ENCODE results near the gene ACSF3. TPM values are rescaled to one million over a fixed set of nuclear protein-coding genes. Genes with fewer than 3 reads are reported as not detected.
A peak's percentile ranks its signal among the peaks of the same experiment; 100 is the strongest.

ACSF3 gene
- total RNA-seq, 1 experiment from 2014 or later = 54.9 TPM

DNA sequence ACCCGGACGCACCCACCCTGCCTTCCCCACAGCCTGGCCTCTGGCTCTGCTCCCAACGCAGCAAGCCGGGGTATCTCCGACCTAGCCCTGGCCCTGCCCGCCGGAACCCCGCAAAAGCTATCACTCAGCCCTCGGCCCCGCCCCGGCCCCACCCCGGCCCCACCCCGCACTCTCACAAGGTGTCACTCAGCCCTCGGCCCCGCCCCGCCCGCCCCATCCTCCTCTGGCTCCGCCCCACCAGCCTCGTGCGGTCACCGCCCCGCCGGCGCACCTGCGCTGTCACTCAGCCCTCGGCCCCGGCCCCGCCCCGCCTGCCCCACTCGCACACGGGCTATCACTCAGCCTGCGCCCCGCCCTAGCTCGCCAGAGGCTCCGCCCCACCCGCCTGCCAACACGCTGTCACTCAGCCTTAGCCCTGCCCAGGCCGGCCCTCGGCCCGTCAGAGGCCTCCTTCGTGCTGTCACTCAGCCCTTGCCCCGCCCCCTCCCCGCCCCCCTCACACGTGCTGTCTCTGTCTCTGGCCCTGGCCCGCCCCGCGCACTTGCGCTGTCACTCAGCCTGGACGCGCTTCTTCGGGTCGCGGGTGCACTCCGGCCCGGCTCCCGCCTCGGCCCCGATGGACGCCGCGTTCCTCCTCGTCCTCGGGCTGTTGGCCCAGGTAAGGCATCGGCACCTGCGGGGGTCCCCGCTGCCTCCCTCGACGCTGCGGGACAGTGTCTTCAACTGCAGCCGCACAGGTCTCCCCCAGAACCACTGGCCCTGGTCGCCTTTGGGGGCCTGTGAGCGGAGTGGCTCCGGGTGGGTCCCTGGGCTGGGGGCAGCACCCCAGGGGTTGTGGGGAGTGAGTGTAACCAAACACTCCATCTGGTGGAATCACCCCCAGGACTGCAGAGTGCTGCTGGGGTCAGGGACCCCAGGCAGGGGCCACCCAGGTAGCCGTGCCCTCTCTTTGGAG is 77.8 kb downstream of the ACSF3 start, which contains the start of gene CDH15:
Gene CDH15, plus strand, starts transcription at position 533 of the 955 bp plus-strand sequence. Its CDS starts 84 bp downstream, at position 617.
- Mint-ChIP-seq H3K27me3 (ENCODE audit: unreplicated experiment) (peaks cover 68% of the 10 kb centered on the region), H3K4me3 (ENCODE audit: low read depth, unreplicated experiment) (peak within 1 kb of the TSS; percentile 71), H3K27ac (ENCODE audit: unreplicated experiment) (peak within 1 kb of the TSS; percentile 48), H3K4me1 (ENCODE audit: low read depth, unreplicated experiment) (peaks cover 10% of the 10 kb centered on the region), H3K9me3 (ENCODE audit: low read depth, unreplicated experiment) (no peaks in the 10 kb centered on the region), H3K36me3 (ENCODE audit: insufficient read depth, unreplicated experiment) (peaks cover 15% of the 10 kb centered on the region)
- TF ChIP-seq, protein P1, sequence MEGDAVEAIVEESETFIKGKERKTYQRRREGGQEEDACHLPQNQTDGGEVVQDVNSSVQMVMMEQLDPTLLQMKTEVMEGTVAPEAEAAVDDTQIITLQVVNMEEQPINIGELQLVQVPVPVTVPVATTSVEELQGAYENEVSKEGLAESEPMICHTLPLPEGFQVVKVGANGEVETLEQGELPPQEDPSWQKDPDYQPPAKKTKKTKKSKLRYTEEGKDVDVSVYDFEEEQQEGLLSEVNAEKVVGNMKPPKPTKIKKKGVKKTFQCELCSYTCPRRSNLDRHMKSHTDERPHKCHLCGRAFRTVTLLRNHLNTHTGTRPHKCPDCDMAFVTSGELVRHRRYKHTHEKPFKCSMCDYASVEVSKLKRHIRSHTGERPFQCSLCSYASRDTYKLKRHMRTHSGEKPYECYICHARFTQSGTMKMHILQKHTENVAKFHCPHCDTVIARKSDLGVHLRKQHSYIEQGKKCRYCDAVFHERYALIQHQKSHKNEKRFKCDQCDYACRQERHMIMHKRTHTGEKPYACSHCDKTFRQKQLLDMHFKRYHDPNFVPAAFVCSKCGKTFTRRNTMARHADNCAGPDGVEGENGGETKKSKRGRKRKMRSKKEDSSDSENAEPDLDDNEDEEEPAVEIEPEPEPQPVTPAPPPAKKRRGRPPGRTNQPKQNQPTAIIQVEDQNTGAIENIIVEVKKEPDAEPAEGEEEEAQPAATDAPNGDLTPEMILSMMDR (IDR thresholded peaks at IDR 0.05; ENCODE audit: unreplicated experiment) = no peak
- BruUV-seq (replicated peaks) = no TSS peak
- CTCF ChIA-PET = interaction anchor here (0.6 to 1.3 kb wide), 9 partner anchors 16 to 545 kb away, joined by 3 to 5 read pairs (median 3); no protein-coding TSS in a partner anchor
- DNase-seq = peak; percentile 99
- intact Hi-C loops (cut with micrococcal nuclease; ENCODE audit: unreplicated experiment) = loop anchor here (2.0 kb wide), 1 partner anchor 359 kb away; no protein-coding TSS in a partner anchor

GRCh38 chr16:89172171-89172527 is 78.5 kb downstream of the ACSF3 start:
- CTCF ChIA-PET = no interaction called here
- no peak overlapping the region for H3K27ac Mint-ChIP-seq (ENCODE audit: unreplicated experiment)
- H3K4me3 Mint-ChIP-seq (ENCODE audit: low read depth, unreplicated experiment) = no peak overlapping the region
- H3K9me3 Mint-ChIP-seq (ENCODE audit: low read depth, unreplicated experiment) = no peaks in the 10 kb centered on the region
- BruUV-seq (replicated peaks) = no TSS peak
- peaks cover 68% of the 10 kb centered on the region for H3K27me3 Mint-ChIP-seq (ENCODE audit: unreplicated experiment)
- TF ChIP-seq, protein P1 (IDR thresholded peaks at IDR 0.05; ENCODE audit: unreplicated experiment) = no peak
- no peak for DNase-seq
- H3K4me1 Mint-ChIP-seq (ENCODE audit: low read depth, unreplicated experiment) = peaks cover 10% of the 10 kb centered on the region
- intact Hi-C loops (cut with micrococcal nuclease; ENCODE audit: unreplicated experiment) = no loop called here
- H3K36me3 Mint-ChIP-seq (ENCODE audit: insufficient read depth, unreplicated experiment) = peaks cover 15% of the 10 kb centered on the region

GRCh38 chr16:89172528-89173173 is 79.0 kb downstream of the ACSF3 start:
- TF ChIP-seq, protein P1 (IDR thresholded peaks at IDR 0.05; ENCODE audit: unreplicated experiment) = no peak
- no TSS peak for BruUV-seq (replicated peaks)
- Mint-ChIP-seq H3K9me3 (ENCODE audit: low read depth, unreplicated experiment) (no peaks in the 10 kb centered on the region), H3K27me3 (ENCODE audit: unreplicated experiment) (peaks cover 68% of the 10 kb centered on the region), H3K4me3 (ENCODE audit: low read depth, unreplicated experiment) (no peak overlapping the region), H3K36me3 (ENCODE audit: insufficient read depth, unreplicated experiment) (peaks cover 15% of the 10 kb centered on the region), H3K27ac (ENCODE audit: unreplicated experiment) (no peak overlapping the region), H3K4me1 (ENCODE audit: low read depth, unreplicated experiment) (peaks cover 10% of the 10 kb centered on the region)
- DNase-seq = no peak
- CTCF ChIA-PET = no interaction called here
- intact Hi-C loops (cut with micrococcal nuclease; ENCODE audit: unreplicated experiment) = no loop called here

DNA sequence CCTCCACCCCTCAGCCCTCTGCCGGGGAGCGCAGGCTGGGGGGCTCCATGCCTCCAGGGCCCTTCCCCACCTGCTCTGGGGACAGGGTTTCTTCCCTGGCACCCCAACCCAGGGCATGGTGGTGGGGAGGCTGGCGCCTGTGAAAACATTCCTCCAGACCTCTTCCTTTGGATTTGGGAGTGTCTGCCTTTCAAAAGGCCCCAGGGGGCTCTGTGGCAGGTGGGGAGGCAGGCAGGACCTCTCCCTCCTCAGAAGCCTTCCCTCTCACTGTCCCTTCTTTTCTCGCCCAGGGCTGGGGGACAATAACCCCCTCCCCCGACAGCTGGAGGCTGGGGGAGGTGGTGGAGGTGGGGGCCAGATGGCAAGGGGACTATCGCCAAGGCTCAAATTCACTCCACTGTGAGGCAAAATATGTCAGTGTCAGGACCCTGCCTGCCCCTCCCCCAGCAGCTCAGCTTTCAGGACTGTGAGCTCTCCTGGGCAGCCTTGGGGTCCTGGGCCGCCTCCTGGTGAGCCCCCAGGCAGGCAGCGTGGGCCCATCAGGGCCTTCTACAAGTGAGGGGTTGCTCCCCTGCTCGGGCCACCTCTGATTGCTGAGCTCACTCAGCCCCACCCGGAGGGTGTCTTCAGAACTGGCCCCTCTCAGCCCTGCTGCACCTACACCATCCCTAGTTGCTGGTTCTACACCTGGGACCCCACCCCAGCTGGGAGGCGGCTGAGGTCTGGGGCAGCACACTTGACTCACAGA is 79.7 kb downstream of the ACSF3 start:
- H3K4me3 Mint-ChIP-seq (ENCODE audit: low read depth, unreplicated experiment) = no peak overlapping the region
- peaks cover 10% of the 10 kb centered on the region for H3K4me1 Mint-ChIP-seq (ENCODE audit: low read depth, unreplicated experiment)
- peaks cover 65% of the 10 kb centered on the region for H3K27me3 Mint-ChIP-seq (ENCODE audit: unreplicated experiment)
- intact Hi-C loops (cut with micrococcal nuclease; ENCODE audit: unreplicated experiment) = no loop called here
- no peaks in the 10 kb centered on the region for H3K9me3 Mint-ChIP-seq (ENCODE audit: low read depth, unreplicated experiment)
- peaks cover 15% of the 10 kb centered on the region for H3K36me3 Mint-ChIP-seq (ENCODE audit: insufficient read depth, unreplicated experiment)
- BruUV-seq (replicated peaks) = no TSS peak
- CTCF ChIA-PET = interaction anchor here (0.6 to 1.0 kb wide), 2 partner anchors 19 to 652 kb away, joined by 4 read pairs; no protein-coding TSS in a partner anchor
- TF ChIP-seq, protein P1 (IDR thresholded peaks at IDR 0.05; ENCODE audit: unreplicated experiment) = no peak
- no peak for DNase-seq
- no peak overlapping the region for H3K27ac Mint-ChIP-seq (ENCODE audit: unreplicated experiment)

Data from Calu3 (cell line).